K562 (cell line): ENCODE measurements around the gene EPS8L1. TPM values are rescaled to one million over a fixed set of nuclear protein-coding genes. Genes with fewer than 3 reads are reported as not detected.
A peak's percentile ranks its signal among the peaks of the same experiment; 100 is the strongest.

Experiments used
- BCOR ChIP-seq: fragments of 450-650 bp; IDR thresholded peaks from 2 replicates; pipeline ENCODE4 v1.6.1; 2016
- CSDE1 ChIP-seq, 2 experiments: fragments of 450-650 bp; IDR thresholded peaks; 2 replicates each; pipeline ENCODE4 v1.6.1; 2016; ENCODE audit warnings: mild to moderate bottlenecking in 1 of 2
- CTBP1 ChIP-seq: fragments of 450-650 bp; IDR thresholded peaks from 2 replicates; pipeline ENCODE4 v1.6.1; 2016; ENCODE audit warnings: borderline replicate concordance
- EGR1 ChIP-seq: fragments of 450-650 bp; conservative IDR thresholded peaks from 2 replicates; pipeline ENCODE4 v1.6.1; 2017; ENCODE audit warnings: mild to moderate bottlenecking
- ELF4 ChIP-seq: fragments of 450-650 bp; formaldehyde crosslinking; IDR thresholded peaks from 2 replicates; pipeline ENCODE4 v1.4.0; 2022; ENCODE audit warnings: missing genetic modification characterization
- FOS ChIP-seq: IDR thresholded peaks from 3 replicates; pipeline ENCODE4 v1.6.1; 2011; ENCODE audit not compliant: insufficient read length; ENCODE audit errors: extremely low read depth
- FOXP1 ChIP-seq: sonication (generic); formaldehyde crosslinking; IDR thresholded peaks from 2 replicates; pipeline ENCODE4 v1.8.0; 2022; ENCODE audit warnings: mild to moderate bottlenecking, missing genetic modification reagents
- GTF2F1 ChIP-seq: IDR thresholded peaks from 2 replicates; pipeline ENCODE4 v1.6.1; 2011; ENCODE audit warnings: low read depth, low read length, improper control_type of control experiment
- KDM5B ChIP-seq: fragments of 200-600 bp; sonication (generic); IDR thresholded peaks from 2 replicates; pipeline ENCODE4 v1.6.1; 2012; ENCODE audit warnings: low read depth, mild to moderate bottlenecking, moderate library complexity, low read length, control low read depth, inconsistent platforms; ENCODE audit not compliant: insufficient replicate concordance
- MBD2 ChIP-seq: sonication (generic); IDR thresholded peaks from 2 replicates; pipeline ENCODE4 v1.6.1; 2016; ENCODE audit warnings: low read depth, borderline replicate concordance
- PHTF2 ChIP-seq: fragments of 250-450 bp; sonication (Bioruptor Pico); IDR thresholded peaks from 2 replicates; pipeline ENCODE4 v1.5.0; 2021; ENCODE audit warnings: mild to moderate bottlenecking
- POLR2A ChIP-seq: fragments of 450-650 bp; conservative IDR thresholded peaks from 2 replicates; pipeline ENCODE4 v1.6.1; 2016
- POLR2G ChIP-seq: fragments of 200-400 bp; formaldehyde crosslinking; IDR thresholded peaks from 2 replicates; pipeline ENCODE4 v1.6.1; 2017; ENCODE audit warnings: low read depth, mild to moderate bottlenecking, antibody characterized with exemption, low read length, moderate library complexity
- POLR2H ChIP-seq: IDR thresholded peaks from 2 replicates; pipeline ENCODE4 v1.6.1; 2016; ENCODE audit warnings: missing genetic modification characterization, low read depth, mild to moderate bottlenecking, control low read depth, missing compliant biosample characterization, moderate library complexity
- PTBP1 ChIP-seq: fragments of 200-400 bp; formaldehyde crosslinking; IDR thresholded peaks from 2 replicates; pipeline ENCODE4 v1.6.1; 2017; ENCODE audit warnings: low read depth, low read length
- SRSF7 ChIP-seq: fragments of 200-400 bp; formaldehyde crosslinking; optimal IDR thresholded peaks from 2 replicates; pipeline ENCODE3; 2017; ENCODE audit warnings: mild to moderate bottlenecking, low read depth, low read length
- TEAD1 ChIP-seq, 2 experiments: fragments of 450-650 bp in 1 of 2; sonication (generic) in 1 of 2; formaldehyde crosslinking; IDR thresholded peaks; 2 replicates each; pipeline versions ENCODE4 v1.4.0 to v1.8.0; 2020 to 2022; ENCODE audit warnings: mild to moderate bottlenecking in 2 of 2, missing genetic modification reagents in 1 of 2
- ZNF197 ChIP-seq: fragments of 200-800 bp; sonication (Bioruptor generic); IDR thresholded peaks from 2 replicates; pipeline ENCODE4 v1.6.1; 2016; ENCODE audit warnings: low read depth, missing genetic modification characterization, missing compliant biosample characterization
- ZNF707 ChIP-seq: fragments of 250-450 bp; sonication (Bioruptor Pico); conservative IDR thresholded peaks from 2 replicates; pipeline ENCODE4 v1.8.0; 2022; ENCODE audit warnings: inconsistent platforms, mild to moderate bottlenecking, moderate library complexity
- polyA plus RNA-seq, 8 experiments: library from polyadenylated mRNA; depleted of rRNA in 4 of 8; stranded (reverse) in 5 of 8; unstranded in 3 of 8; fragments of >200 nt; fragmentation: Nextera tagmentation in 2 of 8; fragmentation: Illumina TruSeq in 1 of 8; extraction: Ambion mirVana in 2 of 8; extraction: Trizol in 1 of 8; gene quantifications; 2 replicates each; pipeline versions ENCODE4 v1.2.1 to v1.2.3, GENCODE V29; 2011 to 2014; ENCODE audit warnings: inconsistent platforms in 1 of 8, missing spikeins in 1 of 8
- total RNA-seq, 7 experiments: library from RNA; depleted of rRNA in 6 of 7; stranded (reverse); fragments of >200 nt in 6 of 7; fragmentation: Illumina TruSeq in 2 of 7; extraction: Trizol in 2 of 7; gene quantifications; 2 replicates each; pipeline versions ENCODE4 v1.2.1 to v1.2.3, GENCODE V29; 2011 to 2021; ENCODE audit warnings: low replicate concordance in 1 of 7
- TF ChIP-seq, protein P1 (sequence below): sonication (generic); formaldehyde crosslinking; IDR thresholded peaks from 2 replicates; pipeline ENCODE4 v1.8.0; 2022; ENCODE audit warnings: mild to moderate bottlenecking, missing genetic modification reagents, borderline replicate concordance
- TF ChIP-seq, protein P2 (sequence below): fragments of 200-800 bp; sonication (Bioruptor generic); IDR thresholded peaks from 2 replicates; pipeline ENCODE4 v1.6.1; 2017; ENCODE audit warnings: missing genetic modification characterization, missing compliant biosample characterization
- TF ChIP-seq, protein P3 (sequence below): fragments of 450-650 bp; formaldehyde crosslinking; IDR thresholded peaks from 2 replicates; pipeline ENCODE4 v1.4.0; 2022; ENCODE audit warnings: missing genetic modification characterization

Gene EPS8L1
- total and polyA plus RNA-seq, 9 of the 15 experiments (the other 6 are each of a cell fraction or from before 2014, with no cell fraction given): 0.35 to 22.1 (median 11.9) TPM

DNA sequence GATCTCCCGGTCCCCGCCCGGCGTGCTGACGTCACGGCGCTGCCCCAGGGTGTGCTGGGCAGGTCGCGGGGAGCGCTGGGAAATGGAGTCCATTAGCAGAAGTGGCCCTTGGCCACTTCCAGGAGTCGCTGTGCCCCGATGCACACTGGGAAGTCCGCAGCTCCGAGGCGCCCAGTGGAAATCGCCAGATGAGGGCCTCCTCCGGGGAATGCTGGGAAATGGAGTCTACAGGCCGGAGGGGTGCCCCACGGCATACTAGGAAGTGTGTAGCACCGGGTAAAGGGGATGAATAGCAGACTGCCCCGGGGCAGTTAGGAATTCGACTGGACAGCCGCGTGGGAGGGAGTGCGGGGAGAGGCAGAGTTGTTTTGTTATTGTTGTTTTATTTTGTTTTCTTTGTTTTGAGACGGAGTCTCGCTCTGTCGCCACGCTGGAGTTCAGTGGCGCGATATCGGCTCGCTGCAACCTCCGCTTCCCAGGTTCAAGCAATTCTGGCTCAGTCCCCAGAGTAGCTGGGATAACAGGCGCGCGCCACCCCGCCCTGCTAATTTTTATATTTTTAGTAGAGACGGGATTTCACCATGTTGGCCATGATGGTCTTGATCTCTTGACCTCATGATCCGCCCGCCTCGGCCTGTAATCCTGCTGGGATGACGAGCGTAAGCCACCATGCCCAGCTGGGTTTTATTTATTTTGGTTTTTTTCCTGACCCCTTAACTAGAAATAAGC, 42.2 kb downstream of the EPS8L1 start (continued):
- TF ChIP-seq, protein P1, sequence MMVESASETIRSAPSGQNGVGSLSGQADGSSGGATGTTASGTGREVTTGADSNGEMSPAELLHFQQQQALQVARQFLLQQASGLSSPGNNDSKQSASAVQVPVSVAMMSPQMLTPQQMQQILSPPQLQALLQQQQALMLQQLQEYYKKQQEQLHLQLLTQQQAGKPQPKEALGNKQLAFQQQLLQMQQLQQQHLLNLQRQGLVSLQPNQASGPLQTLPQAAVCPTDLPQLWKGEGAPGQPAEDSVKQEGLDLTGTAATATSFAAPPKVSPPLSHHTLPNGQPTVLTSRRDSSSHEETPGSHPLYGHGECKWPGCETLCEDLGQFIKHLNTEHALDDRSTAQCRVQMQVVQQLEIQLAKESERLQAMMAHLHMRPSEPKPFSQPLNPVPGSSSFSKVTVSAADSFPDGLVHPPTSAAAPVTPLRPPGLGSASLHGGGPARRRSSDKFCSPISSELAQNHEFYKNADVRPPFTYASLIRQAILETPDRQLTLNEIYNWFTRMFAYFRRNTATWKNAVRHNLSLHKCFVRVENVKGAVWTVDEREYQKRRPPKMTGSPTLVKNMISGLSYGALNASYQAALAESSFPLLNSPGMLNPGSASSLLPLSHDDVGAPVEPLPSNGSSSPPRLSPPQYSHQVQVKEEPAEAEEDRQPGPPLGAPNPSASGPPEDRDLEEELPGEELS (CRISPR knock-in tag): 0 out of 2 replicates have a peak, but pooled peaks have one; percentile 28
- TF ChIP-seq MBD2 (peak; percentile 85), CSDE1 (IDR thresholded peaks at IDR 0.05) (no peak), EGR1 (peak; percentile 42), TEAD1 (CRISPR knock-in tag; IDR thresholded peaks at IDR 0.05) (peak; percentile 19 to 55; a peak in 1 of 4 replicates), PHTF2 (CRISPR knock-in tag) (no peak), PTBP1 (no peak), GTF2F1 (peak; percentile 60; the same call in 1 of the 2 replicates), BCOR (0 out of 2 replicates have a peak, but pooled peaks have one; percentile 5), POLR2G (peak; percentile 82), CTBP1 (peak; percentile 64; the same call in 1 of the 2 replicates), SRSF7 (no peak), ZNF707 (CRISPR knock-in tag) (0 out of 2 replicates have a peak, but pooled peaks have one; percentile 9), KDM5B (peak; percentile 43), POLR2A (peak; percentile 87), FOXP1 (CRISPR knock-in tag) (no peak), FOS (peak; percentile 1), ZNF197 (CRISPR knock-in tag) (peak; percentile 87), POLR2H (peak; percentile 82), ELF4 (CRISPR knock-in tag) (peak; percentile 82)
- TF ChIP-seq, protein P2, sequence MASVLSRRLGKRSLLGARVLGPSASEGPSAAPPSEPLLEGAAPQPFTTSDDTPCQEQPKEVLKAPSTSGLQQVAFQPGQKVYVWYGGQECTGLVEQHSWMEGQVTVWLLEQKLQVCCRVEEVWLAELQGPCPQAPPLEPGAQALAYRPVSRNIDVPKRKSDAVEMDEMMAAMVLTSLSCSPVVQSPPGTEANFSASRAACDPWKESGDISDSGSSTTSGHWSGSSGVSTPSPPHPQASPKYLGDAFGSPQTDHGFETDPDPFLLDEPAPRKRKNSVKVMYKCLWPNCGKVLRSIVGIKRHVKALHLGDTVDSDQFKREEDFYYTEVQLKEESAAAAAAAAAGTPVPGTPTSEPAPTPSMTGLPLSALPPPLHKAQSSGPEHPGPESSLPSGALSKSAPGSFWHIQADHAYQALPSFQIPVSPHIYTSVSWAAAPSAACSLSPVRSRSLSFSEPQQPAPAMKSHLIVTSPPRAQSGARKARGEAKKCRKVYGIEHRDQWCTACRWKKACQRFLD (CRISPR knock-in tag): peak; percentile 86
- TF ChIP-seq, protein P3, sequence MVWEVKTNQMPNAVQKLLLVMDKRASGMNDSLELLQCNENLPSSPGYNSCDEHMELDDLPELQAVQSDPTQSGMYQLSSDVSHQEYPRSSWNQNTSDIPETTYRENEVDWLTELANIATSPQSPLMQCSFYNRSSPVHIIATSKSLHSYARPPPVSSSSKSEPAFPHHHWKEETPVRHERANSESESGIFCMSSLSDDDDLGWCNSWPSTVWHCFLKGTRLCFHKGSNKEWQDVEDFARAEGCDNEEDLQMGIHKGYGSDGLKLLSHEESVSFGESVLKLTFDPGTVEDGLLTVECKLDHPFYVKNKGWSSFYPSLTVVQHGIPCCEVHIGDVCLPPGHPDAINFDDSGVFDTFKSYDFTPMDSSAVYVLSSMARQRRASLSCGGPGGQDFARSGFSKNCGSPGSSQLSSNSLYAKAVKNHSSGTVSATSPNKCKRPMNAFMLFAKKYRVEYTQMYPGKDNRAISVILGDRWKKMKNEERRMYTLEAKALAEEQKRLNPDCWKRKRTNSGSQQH (CRISPR knock-in tag): peak; percentile 68
